OCI-LY3 (cell line): ENCODE data around the gene TINCR.

Source experiments
- H2AFZ ChIP-seq: fragments of 200-600, 300-600 bp; shearing (Covaris generic); 2 replicates; pipeline ENCODE4 v1.6.0; 2014; ENCODE audit warnings: antibody characterized with exemption, low read depth, low read length
- H3K27ac ChIP-seq: fragments of 200-600, 300-600 bp; sonication (generic); 2 replicates; pipeline ENCODE4 v1.5.1; 2014; ENCODE audit warnings: mild to moderate bottlenecking, low read length, moderate library complexity, mixed read lengths
- H3K27me3 ChIP-seq: fragments of 200-600, 300-600 bp; sonication (generic); 2 replicates; pipeline ENCODE4 v1.6.1; 2014; ENCODE audit warnings: low read depth, low read length, mixed read lengths
- H3K36me3 ChIP-seq: fragments of 200-600, 300-600 bp; sonication (generic); replicated peaks from 2 replicates; pipeline ENCODE3; 2014; ENCODE audit warnings: low read depth, low read length, mixed read lengths
- H3K4me1 ChIP-seq: fragments of 300-600, 200-600 bp; sonication (generic); 2 replicates; pipeline ENCODE4 v1.6.1; 2014; ENCODE audit warnings: low read length, mixed read lengths
- H3K4me2 ChIP-seq: fragments of 200-600, 300-600 bp; sonication (generic); 2 replicates; pipeline ENCODE4 v1.6.1; 2014; ENCODE audit warnings: low read length, mixed read lengths
- H3K4me3 ChIP-seq: fragments of 300-600, 200-600 bp; sonication (generic); 2 replicates; pipeline ENCODE4 v1.5.1; 2014; ENCODE audit warnings: antibody characterized with exemption, mild to moderate bottlenecking, low read length, moderate library complexity
- H3K79me2 ChIP-seq: fragments of 300-600, 200-600 bp; shearing (Covaris generic); 2 replicates; pipeline ENCODE4 v1.6.1; 2014; ENCODE audit warnings: mild to moderate bottlenecking, low read length, mixed read lengths
- H3K9ac ChIP-seq: fragments of 300-600, 200-600 bp; shearing (Covaris generic); 2 replicates; pipeline ENCODE4 v1.6.0; 2014; ENCODE audit warnings: mild to moderate bottlenecking, low read length, moderate library complexity
- H3K9me3 ChIP-seq: fragments of 200-600, 300-600 bp; shearing (Covaris generic); 2 replicates; pipeline ENCODE4 v1.6.1; 2014; ENCODE audit warnings: low read length, mixed read lengths; ENCODE audit not compliant: insufficient read depth
- H4K20me1 ChIP-seq: fragments of 200-600, 300-600 bp; sonication (generic); 2 replicates; pipeline ENCODE4 v1.6.1; 2016; ENCODE audit warnings: low read length, mixed read lengths; ENCODE audit not compliant: insufficient read depth
- CTCF ChIP-seq: fragments of 200-600, 300-600 bp; sonication (generic); IDR thresholded peaks from 2 replicates; pipeline ENCODE4 v1.5.1; 2014; ENCODE audit warnings: antibody characterized with exemption, low read length, low read depth
- EZH2phosphoT487 ChIP-seq: fragments of 200-600 bp; shearing (Covaris generic); IDR thresholded peaks from 2 replicates; pipeline ENCODE4 v1.6.1; 2018; ENCODE audit warnings: antibody characterized with exemption, mixed run types, low read depth

TINCR gene

GRCh38 chr19:5519076-5519475, 48.7 kb downstream of the TINCR start:
- Histone ChIP-seq H3K4me2 (no peak overlapping the region), H3K4me1 (no peaks in the 10 kb centered on the region), H3K9me3 (0 out of 2 replicates have a peak, but pooled peaks cover 4% of the 10 kb centered on the region), H4K20me1 (no peaks in the 10 kb centered on the region), H3K27ac (no peak overlapping the region), H3K27me3 (no peaks in the 10 kb centered on the region), H3K4me3 (no peak overlapping the region), H3K36me3 (no peaks in the 10 kb centered on the region), H3K79me2 (no peaks in the 10 kb centered on the region), H3K9ac (no peak overlapping the region), H2AFZ (no peak overlapping the region)
- no peak for TF ChIP-seq EZH2phosphoT487
- TF ChIP-seq CTCF: no peak

- no peaks in the 10 kb centered on the region for H4K20me1 ChIP-seq
- H3K9ac ChIP-seq: no peak overlapping the region
- H3K4me3 ChIP-seq: no peak overlapping the region
- H2AFZ ChIP-seq: no peak overlapping the region
- H3K36me3 ChIP-seq: no peaks in the 10 kb centered on the region
- 0 out of 2 replicates have a peak, but pooled peaks cover 4% of the 10 kb centered on the region for H3K9me3 ChIP-seq
- no peaks in the 10 kb centered on the region for H3K79me2 ChIP-seq
- H3K4me2 ChIP-seq: no peak overlapping the region
- no peaks in the 10 kb centered on the region for H3K27me3 ChIP-seq
- TF ChIP-seq EZH2phosphoT487 (no peak), CTCF (peak; percentile 29; the same call in 1 of the 2 replicates)
- H3K4me1 ChIP-seq: no peaks in the 10 kb centered on the region
- no peak overlapping the region for H3K27ac ChIP-seq
Observed at GRCh38 chr19:5515737-5516136, 52.0 kb downstream of the TINCR start.

GRCh38 chr19:5514001-5514400, 53.8 kb downstream of the TINCR start:
- TF ChIP-seq EZH2phosphoT487: no peak
- no peak for TF ChIP-seq CTCF
- no peak overlapping the region for H2AFZ ChIP-seq

GRCh38 chr19:5512715-5513114, 55.0 kb downstream of the TINCR start:
- Histone ChIP-seq H4K20me1 (no peaks in the 10 kb centered on the region), H3K4me2 (no peak overlapping the region), H3K79me2 (no peaks in the 10 kb centered on the region), H3K27ac (no peak overlapping the region), H3K9ac (no peak overlapping the region), H3K9me3 (0 out of 2 replicates have a peak, but pooled peaks cover 4% of the 10 kb centered on the region), H3K4me3 (no peak overlapping the region), H2AFZ (no peak overlapping the region), H3K4me1 (no peaks in the 10 kb centered on the region), H3K27me3 (no peaks in the 10 kb centered on the region), H3K36me3 (no peaks in the 10 kb centered on the region)
- TF ChIP-seq CTCF (no peak), EZH2phosphoT487 (no peak)

More at GRCh38 chr19:5514001-5514400, 53.8 kb downstream of the TINCR start:
- H3K79me2 ChIP-seq: no peaks in the 10 kb centered on the region
- no peaks in the 10 kb centered on the region for H3K36me3 ChIP-seq
- H3K4me2 ChIP-seq: no peak overlapping the region
- H3K9me3 ChIP-seq: 0 out of 2 replicates have a peak, but pooled peaks cover 4% of the 10 kb centered on the region
- H3K9ac ChIP-seq: no peak overlapping the region
- no peaks in the 10 kb centered on the region for H3K27me3 ChIP-seq
- H4K20me1 ChIP-seq: no peaks in the 10 kb centered on the region
- no peaks in the 10 kb centered on the region for H3K4me1 ChIP-seq
- H3K27ac ChIP-seq: no peak overlapping the region
- H3K4me3 ChIP-seq: no peak overlapping the region
